ENCODE data around the gene SLC25A43. TPM values are rescaled to one million over a fixed set of nuclear protein-coding genes. Genes with fewer than 3 reads are reported as not detected.

SLC25A43 gene
- total RNA-seq, 4 donors from 2014 or later: 28.1 to 44.5 (median 35.9) TPM

DNA sequence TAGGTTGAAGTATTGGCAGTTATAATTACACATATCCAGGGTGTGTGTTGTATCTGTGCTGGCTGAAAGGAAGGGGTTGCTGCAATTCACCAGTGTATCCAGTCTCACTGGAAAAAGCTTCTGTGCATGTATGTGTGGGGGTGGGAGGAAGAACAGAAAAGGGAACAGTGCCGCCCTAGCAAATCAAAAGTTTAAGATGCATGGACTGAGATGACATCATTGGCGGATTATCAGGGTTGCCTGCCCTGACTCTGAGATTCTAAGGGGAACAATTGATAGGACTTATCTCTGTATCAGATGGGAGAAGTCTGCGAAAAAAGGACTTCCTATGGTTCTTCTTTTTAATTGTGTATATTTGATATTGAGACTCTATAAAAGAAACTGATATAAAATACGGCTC, 3.5 kb downstream of the SLC25A43 start:
- H3K4me3 ChIP-seq (ENCODE audit: low read depth, poor library complexity, severe bottlenecking): no peak overlapping the region
- intact Hi-C loops (cut with DNase I; ENCODE audit: low total_unique reads): no loop called here
- DNase-seq (ENCODE audit: low spot score in 2 of 2): no peak
- 82 to 89% methylated on average over 4 of the region's 4 CpGs for WGBS, 2 donors
- TF ChIP-seq POLR2A (IDR thresholded peaks at IDR 0.05): no peak
- TF ChIP-seq, protein P1, sequence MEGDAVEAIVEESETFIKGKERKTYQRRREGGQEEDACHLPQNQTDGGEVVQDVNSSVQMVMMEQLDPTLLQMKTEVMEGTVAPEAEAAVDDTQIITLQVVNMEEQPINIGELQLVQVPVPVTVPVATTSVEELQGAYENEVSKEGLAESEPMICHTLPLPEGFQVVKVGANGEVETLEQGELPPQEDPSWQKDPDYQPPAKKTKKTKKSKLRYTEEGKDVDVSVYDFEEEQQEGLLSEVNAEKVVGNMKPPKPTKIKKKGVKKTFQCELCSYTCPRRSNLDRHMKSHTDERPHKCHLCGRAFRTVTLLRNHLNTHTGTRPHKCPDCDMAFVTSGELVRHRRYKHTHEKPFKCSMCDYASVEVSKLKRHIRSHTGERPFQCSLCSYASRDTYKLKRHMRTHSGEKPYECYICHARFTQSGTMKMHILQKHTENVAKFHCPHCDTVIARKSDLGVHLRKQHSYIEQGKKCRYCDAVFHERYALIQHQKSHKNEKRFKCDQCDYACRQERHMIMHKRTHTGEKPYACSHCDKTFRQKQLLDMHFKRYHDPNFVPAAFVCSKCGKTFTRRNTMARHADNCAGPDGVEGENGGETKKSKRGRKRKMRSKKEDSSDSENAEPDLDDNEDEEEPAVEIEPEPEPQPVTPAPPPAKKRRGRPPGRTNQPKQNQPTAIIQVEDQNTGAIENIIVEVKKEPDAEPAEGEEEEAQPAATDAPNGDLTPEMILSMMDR (IDR thresholded peaks at IDR 0.05): no peak

DNA sequence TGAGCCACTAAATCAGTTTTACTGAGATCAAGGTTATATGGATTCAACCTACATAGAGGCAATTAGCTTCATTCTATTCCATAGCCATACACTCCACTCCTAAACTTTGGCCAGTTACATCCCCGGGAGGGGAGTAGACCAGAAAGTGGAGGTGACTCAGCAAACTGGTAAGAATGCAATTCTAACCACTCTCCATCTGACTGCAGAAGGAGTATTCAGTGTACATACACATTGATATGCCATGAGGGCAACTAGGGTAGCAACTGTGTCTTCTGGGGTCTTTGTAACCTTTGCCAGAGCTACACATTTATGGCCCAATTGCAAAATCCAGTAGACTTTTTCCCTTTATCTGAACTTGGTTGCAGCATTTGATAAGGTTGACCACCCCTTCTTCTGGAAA, 7.6 kb downstream of the SLC25A43 start:
- no peak overlapping the region for H3K4me3 ChIP-seq (ENCODE audit: low read depth, poor library complexity, severe bottlenecking)
- WGBS, 2 donors: 80 to 89% methylated on average over 1 of the region's 1 CpG
- no peak for TF ChIP-seq POLR2A (IDR thresholded peaks at IDR 0.05)
- TF ChIP-seq, protein P1 (IDR thresholded peaks at IDR 0.05): no peak
- intact Hi-C loops (cut with DNase I; ENCODE audit: low total_unique reads): no loop called here
- no peak for DNase-seq (ENCODE audit: low spot score in 2 of 2)

DNA sequence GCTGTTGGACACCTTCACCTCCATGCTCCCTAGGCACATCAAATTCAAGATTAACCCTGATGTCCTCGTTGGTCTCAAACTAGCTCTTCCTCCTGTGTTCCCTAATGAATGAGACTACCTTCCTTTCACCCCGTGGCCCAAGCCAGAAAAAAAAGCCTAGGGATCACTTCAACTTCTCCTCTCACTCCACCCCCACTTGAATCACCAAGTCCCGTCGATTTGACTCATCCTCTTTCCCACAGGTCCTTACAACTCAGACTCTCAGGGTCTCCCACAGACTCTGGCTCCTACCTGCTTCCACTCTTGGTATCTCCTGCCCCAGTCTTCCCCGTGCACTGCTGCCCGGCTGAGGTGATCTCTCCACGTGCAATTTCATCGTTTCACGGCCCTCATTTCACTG, 8.5 kb downstream of the SLC25A43 start:
- TF ChIP-seq, protein P1 (IDR thresholded peaks at IDR 0.05): no peak
- TF ChIP-seq POLR2A (IDR thresholded peaks at IDR 0.05): no peak
- 79 to 86% methylated on average over 9 of the region's 9 CpGs for WGBS, 2 donors
- intact Hi-C loops (cut with DNase I; ENCODE audit: low total_unique reads): no loop called here
- DNase-seq (ENCODE audit: low spot score in 2 of 2): no peak
- H3K4me3 ChIP-seq (ENCODE audit: low read depth, poor library complexity, severe bottlenecking): no peak overlapping the region

DNA sequence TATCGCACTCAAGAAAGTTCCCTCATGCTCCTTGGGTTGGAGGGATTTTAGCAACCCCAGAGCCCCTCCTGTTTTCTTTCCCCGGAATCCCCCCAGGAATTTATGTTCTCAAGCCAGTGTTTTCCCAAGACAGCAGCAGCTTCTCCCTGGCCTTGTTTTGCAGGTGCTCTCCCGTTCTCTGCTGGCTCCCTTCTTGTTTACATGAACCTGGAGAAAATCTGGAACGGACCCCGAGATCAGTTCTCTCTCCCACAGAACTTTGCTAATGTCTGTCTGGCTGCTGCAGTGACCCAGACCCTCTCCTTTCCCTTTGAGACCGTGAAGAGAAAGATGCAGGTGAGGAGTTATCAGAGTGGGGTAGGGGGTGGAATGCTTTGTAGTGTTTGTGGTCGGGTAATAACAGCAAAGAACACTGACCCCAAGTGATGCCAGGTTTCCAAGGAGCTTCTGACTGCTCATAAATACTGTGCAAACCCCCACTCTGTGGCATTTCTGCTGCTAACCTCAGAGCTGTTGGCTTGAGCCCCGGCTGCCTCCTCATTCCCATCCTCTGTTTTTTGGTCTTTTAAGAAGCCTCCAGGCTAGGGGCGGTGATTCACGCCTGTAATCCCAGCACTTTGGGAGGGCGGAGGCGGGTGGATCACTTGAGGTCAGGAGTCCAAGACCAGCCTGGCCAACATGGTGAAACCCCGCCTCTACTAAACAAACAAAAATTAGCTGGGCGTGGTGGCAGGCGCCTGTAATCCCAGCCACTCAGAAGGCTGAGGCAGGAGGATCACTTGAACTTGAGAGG, 11.1 kb downstream of the SLC25A43 start:
- WGBS, 2 donors: 56 to 57% methylated on average over 15 of the region's 15 CpGs
- intact Hi-C loops (cut with DNase I; ENCODE audit: low total_unique reads): no loop called here
- DNase-seq (ENCODE audit: low spot score in 2 of 2): peak; percentile 32 to 88
- no peak for TF ChIP-seq POLR2A (IDR thresholded peaks at IDR 0.05)
- TF ChIP-seq, protein P1 (IDR thresholded peaks at IDR 0.05): no peak
- no peak overlapping the region for H3K4me3 ChIP-seq (ENCODE audit: low read depth, poor library complexity, severe bottlenecking)

DNA sequence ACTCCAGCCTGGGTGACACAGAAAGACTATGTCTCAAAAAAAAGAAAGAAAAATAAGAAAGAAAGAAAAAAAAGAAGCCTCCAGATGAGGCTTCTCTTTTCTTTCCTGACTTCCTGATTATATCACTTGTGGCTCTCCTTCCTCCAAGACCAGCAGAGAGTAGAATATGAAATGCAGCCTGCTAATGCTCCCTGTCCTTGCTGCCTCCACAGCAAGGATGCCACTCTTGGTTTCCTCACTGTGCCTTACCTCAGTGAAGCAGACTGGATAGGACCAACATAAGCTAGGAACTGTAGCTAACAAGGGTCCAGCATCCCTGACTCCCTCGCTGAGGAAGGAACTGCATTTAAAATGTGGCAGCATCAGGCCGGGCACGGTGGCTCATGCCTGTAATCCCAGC, 11.7 kb downstream of the SLC25A43 start:
- intact Hi-C loops (cut with DNase I; ENCODE audit: low total_unique reads): no loop called here
- DNase-seq (ENCODE audit: low spot score in 2 of 2): no peak
- H3K4me3 ChIP-seq (ENCODE audit: low read depth, poor library complexity, severe bottlenecking): no peak overlapping the region
- TF ChIP-seq POLR2A (IDR thresholded peaks at IDR 0.05): no peak
- TF ChIP-seq, protein P1 (IDR thresholded peaks at IDR 0.05): no peak
- WGBS, 2 donors: 90% methylated on average over 3 of the region's 3 CpGs; no CpG with 5 or more reads in 1 of the 2 donors

DNA sequence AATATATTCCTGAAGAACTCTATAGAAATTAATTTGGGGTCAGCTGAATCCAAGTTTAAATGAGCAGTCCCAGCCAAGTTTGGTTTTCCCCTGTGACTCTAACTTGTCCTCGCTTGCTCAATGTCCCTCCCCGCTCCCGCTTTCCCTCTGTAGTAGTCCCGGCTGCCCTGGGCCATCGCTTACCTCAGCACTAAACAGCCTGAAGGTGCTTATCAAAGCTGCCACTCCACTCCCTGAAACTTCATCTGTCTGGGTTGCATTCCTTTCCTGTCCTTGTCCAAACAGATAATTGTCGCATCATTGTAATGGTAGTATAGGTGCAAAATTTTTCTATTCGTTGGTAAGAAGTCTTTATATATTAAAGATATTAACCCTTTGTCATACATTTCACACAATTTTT, 12.8 kb downstream of the SLC25A43 start:
- TF ChIP-seq POLR2A (IDR thresholded peaks at IDR 0.05): no peak
- TF ChIP-seq, protein P1 (IDR thresholded peaks at IDR 0.05): no peak
- no peak for DNase-seq (ENCODE audit: low spot score in 2 of 2)
- WGBS, 2 donors: 44 to 55% methylated on average over 7 of the region's 7 CpGs
- intact Hi-C loops (cut with DNase I; ENCODE audit: low total_unique reads): no loop called here
- no peak overlapping the region for H3K4me3 ChIP-seq (ENCODE audit: low read depth, poor library complexity, severe bottlenecking)

Data from lower leg skin (tissue), 4 donors.